GM18858 (cell line): ENCODE measurements around the gene CCDC169.
"Not testable (repeated sequence)": the region's sequence is repeated elsewhere in the genome, so short reads cannot be mapped to it uniquely, and the experiment has no call there.

Experiments
- ATAC-seq: cut with Tn5 transposase; IDR thresholded peaks from one replicate; pipeline ENCODE4 v1.9.1; 2021; ENCODE audit not compliant: unreplicated experiment

The CCDC169 gene

DNA sequence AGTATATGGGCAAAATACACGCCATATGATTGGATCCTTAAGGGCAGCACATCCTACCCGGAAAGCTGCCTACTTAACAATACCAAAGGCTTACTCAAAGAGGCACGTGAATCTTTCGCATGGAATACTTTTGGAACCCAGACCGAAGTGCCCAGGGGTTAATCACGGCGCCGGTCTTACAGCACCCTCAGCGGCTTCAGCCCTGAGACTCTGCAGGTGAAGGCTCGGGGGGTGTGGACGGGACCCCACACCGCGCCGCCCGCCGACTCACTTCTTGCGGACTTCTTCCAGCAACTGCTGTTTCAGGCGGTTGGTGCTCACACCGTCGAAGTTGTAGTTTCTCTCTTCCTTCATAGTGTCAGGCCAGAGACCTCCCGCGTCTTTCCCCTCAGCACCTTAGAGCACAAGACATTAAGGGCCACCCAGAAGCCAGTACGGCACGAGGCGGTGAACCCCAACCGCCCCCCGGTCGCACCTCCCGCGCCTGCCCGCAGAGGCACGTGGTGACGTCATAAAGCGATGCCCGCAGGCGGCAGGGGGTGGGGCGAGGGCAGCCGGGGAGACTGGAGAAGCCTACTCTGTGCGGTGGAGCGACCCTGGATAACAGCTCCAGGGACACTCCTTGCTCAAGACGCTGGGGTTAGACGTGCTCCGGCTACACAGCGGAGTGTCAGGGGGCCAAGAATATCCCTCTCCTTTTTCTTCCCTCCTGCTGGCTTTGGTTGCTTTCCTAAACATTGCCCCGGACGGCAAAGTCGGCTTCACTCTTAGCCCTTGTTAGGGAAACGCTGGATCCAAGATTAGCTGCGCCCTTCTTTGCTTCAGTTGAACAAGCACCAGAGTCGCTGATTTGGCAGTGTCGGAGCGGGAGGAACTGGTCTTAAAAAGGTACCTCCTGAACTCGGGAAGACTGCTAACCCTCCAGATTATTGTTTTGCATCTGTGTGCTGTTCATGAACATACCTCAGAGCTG is at the start of gene CCDC169:
Gene CCDC169, minus strand, starts transcription at position 449 of the 973 bp plus-strand sequence. Its CDS starts 95 bp downstream, at position 354.
- ATAC-seq: no peak

DNA sequence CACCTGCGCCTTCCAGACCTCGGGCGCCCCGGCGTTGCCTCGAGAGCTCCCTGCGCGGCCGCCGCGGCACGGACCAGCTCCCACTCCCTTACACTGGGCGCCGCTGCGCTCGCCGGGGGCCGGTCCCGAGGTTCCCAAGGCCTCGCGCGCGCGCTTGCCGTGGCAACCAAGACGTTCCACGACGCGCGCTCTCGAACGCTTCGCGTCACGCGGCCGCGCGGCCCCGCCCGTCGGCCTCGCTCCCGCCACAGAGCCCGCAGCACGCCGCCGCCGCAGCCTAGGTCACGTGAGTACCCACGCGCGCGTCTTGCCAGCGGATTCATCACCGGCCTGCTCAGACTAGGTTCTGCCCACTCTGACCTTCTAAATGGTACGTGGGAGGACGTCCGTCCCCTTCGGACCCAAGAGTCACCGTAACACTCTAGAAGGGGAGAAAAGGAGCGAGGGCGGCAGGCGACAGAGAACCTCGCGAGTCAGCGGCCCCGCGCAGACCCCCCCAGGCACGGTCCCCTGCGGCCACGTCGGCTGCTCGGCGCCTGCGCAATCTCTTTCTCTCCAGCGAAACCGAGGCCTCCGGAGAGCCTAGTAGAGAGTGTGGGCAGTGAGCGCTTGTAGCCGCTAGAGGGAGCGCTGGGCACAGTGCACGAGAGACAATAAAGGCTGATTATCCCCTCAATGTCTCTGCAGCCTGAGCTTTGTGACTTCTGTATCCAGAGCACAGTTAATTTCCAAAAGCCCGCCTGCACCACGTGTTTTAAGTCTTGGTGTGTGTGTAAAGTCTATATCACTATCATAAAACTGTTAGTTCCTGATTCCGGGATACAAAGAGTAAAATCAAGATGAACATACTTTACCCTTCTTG is 48.8 kb upstream of the CCDC169 start, which contains the start of gene SPART:
Gene SPART, minus strand, starts transcription at position 173 of the 862 bp plus-strand sequence. CDS start 10,564 bp downstream, outside the sequence.
- ATAC-seq: peak; percentile 89

DNA sequence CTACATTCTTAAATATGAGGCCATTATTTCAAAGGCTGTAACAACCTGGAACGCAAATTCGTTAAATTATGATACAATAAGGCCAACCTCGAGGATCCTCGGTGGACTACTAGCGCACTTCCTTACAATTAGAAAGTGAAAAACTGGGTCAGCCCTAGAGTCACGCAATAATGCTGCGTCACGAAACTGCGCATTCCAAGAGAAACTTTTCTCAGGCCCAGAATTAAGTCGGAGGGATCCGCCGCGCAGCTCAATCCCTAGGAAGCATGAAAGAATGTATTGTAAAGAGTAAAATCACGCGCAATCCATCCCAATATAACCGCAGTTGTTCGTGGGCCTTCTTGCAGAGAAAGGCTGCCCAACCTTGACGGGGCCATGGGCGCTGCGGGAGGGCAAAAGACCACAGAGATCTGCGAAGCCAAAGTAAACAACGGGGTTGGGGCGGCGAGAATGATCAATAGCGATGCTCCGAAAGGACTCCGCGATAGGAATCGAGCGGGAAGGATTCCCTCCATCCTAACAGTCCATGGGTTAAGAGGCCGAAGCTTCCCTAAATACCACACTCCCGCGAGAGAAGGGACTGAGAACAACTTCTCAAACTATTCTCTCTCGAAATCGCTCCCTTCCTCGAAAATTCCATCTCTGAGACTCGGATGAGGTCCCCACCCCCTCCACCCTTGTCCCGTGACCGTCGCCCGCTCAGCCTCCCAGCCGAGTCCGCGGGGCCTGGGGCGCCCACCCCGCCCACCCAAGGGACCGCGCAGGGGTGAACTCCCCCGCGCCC is 48.0 kb upstream of the CCDC169 start:
- no peak for ATAC-seq

- ATAC-seq: no peak
Measured at GRCh38 chr13:36344886-36345437, 47.3 kb upstream of the CCDC169 start.

GRCh38 chr13:36344173-36344572 is 46.6 kb upstream of the CCDC169 start:
- no peak for ATAC-seq

DNA sequence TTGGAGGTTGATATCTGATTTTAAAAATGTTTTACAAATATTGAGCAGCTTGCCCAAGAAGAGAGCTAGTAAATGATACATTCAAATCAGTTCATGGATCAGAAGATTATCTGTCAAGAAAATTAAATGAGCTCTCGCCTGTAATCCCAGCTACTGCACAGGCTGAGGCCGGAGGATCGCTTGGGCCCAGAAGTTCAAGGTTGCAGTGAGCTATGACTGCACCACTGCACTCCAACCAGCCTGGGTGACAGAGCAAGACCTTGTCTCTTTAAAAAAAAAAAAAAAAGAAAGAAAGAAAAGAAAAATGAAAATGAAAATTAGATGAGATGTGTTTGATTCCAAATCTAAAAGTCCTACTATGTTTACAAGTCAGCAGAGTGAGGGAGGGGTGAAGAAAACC is 46.2 kb upstream of the CCDC169 start:
- no peak for ATAC-seq

GRCh38 chr13:36342715-36343114 is 45.1 kb upstream of the CCDC169 start:
- ATAC-seq: no peak

DNA sequence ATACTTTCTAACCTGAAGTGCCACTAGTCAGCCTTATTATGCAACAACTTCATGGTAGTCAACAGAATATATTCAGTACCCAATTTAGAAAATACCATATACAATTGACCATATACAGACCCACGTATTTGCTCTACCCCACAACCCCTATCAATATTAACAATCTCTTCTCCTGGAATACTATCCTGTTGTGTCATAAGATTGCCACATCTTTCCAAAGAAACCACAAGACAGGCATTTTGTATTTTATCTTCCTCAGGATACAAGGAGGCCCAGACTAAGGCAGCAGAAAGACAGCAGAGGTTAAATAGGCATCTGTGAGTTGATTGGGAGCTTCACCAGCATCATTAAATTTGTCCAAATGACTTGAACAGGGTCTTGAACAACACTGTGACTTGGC is 44.1 kb upstream of the CCDC169 start:
- no peak for ATAC-seq

DNA sequence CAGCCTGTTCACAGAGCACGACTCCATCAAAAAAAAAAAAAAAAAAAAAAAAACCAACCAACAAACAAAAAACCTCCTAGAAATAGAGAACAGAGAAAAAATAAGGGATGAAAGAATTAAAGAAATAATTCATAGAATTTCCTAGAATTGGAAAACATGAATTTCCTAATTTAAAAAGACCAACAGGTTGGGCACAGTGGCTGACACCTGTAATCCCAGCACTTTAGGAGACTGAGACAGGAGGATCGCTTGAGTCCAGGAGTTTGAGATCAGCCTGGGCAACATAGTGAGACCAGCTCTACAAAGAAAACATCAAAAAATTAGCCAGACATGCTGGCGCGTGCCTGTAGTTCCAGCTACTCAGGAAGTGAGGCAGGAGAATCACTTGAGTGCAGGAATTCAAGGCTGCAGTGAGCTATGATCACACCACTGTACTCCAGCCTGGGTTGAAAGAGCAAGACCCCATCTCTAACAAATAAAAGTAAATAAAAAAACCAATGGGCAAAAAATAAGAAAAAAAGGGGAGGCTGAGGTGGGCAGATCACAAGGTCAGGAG is 42.1 kb upstream of the CCDC169 start:
- ATAC-seq: no peak

- no peak for ATAC-seq
Measured at GRCh38 chr13:36337938-36338641, 40.5 kb upstream of the CCDC169 start.

DNA sequence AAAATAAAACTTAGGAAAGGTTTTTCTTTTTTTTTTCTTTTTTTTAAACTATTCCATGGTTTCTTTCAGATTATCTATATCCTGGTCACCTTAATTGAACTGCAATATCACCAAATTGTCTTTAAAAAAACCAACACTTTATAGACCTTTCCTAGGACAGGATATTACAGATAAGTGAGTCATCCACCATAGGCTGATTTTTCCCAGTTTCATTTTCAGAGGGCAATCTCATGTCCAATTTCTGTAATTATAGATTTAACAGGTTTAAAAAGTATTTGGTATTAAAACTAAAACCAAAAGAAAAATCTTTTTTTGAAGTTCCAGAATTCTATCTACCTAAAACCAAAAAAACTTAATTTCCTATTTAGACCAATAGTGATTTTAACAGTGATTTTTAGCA is 35.4 kb upstream of the CCDC169 start:
- ATAC-seq: no peak

GRCh38 chr13:36332255-36332654 is 34.6 kb upstream of the CCDC169 start:
- not testable (repeated sequence) for ATAC-seq

DNA sequence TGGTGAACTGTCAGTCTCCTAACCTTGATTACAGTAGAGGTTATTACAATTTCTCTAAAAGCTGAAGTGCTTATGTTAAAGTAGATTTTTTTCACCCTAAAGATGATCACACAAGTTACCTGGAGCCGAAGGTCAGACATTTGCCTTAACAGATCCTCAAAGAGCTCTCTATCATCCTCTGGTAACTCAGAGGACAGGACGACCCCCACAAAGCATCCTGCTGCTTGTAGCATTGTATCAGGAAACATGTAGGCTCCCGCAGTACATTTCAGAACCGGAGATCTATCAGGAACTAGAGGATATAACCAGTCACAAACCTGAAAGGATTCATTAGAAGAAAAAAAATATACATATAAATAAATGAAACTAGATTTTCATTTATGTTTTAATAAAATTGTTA is 33.7 kb upstream of the CCDC169 start:
- no peak for ATAC-seq

- no peak for ATAC-seq
Measured at GRCh38 chr13:36329361-36329760, 31.7 kb upstream of the CCDC169 start.

- no peak for ATAC-seq
Measured at GRCh38 chr13:36328821-36329220, 31.2 kb upstream of the CCDC169 start.

DNA sequence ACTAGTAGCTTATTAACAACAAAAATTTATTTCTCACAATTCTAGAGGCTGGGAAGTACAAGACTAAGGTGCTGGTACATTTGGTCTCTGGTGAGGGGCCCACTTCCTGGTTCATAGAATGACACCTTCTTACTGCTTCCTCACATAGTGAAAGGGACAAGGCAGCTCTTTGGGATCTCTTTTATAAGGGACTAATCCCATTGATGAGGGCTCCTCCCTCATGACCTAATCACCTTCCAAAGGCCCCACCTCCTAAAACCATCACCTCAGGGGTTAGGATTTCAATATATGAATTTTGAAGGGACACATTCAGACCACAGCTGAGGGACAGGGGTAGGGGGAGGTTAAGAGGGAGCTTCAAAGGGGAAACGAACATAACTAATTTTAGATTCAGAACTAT is 28.3 kb upstream of the CCDC169 start:
- ATAC-seq: no peak

DNA sequence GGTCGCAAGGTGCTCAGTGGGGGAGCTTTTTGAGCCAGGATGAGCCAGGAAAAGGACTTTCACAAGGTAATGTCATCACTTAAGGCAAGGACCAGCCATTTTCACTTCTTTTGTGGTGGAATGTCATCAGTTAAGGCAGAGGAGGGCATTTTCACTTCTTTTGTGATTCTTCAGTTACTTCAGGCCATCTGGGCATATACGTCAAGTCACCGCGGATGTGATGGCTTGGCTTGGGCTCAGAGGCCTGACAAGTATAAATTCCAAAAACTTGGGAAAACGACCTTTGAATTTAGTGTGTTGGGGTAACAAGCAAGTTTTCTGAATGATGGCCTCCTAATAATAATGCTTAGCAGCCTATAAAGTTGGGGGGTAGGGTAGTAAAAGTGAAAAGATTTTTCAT is 27.3 kb upstream of the CCDC169 start:
- ATAC-seq: not testable (repeated sequence)

DNA sequence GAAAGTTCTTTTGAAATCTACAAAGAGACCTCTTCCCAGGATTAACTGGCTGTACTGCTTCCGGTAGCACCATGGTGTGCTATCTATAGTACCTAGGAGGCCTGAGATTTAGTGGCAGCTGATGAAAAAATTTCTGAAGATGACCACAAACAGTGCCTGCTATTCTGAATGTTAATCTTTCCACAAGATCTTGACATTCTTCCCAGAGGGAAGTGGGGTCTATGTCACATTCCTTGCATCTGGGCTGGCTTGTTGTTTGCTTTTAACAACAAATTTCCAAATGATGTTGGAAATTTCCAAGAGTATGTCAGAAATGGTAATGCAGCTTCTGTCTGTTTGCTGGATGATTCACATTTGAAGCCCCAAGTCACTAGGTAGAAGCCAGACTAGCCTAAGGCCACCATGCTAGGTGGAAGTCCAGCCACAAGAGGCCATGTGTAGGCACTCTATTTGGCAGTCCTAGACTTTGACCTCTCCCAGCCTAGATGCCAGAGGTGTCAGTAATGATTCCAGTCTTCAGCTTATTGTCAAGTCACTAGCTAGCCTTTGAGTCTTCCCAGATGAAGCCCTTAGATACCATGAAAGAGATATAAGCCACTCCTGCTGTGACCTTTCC is 26.4 kb upstream of the CCDC169 start:
- ATAC-seq: no peak

GRCh38 chr13:36323408-36323807 is 25.8 kb upstream of the CCDC169 start:
- ATAC-seq: no peak
